GM06990 (cell line): ENCODE measurements around the gene CALB2.

Source experiments
- DNase-seq: peaks from one replicate; pipeline ENCODE4 v3.0.0-alpha.2; 2011; ENCODE audit not compliant: insufficient read length; ENCODE audit errors: extremely low read depth
- H3K27me3 ChIP-seq: replicated peaks from 2 replicates; pipeline ENCODE4 v1.6.0; 2011; ENCODE audit warnings: low read length; ENCODE audit not compliant: control insufficient read depth, insufficient read depth
- H3K36me3 ChIP-seq: 2 replicates; pipeline ENCODE4 v1.5.1; 2011; ENCODE audit warnings: low read length; ENCODE audit not compliant: control insufficient read depth, insufficient read depth
- H3K4me3 ChIP-seq: replicated peaks from 2 replicates; pipeline ENCODE4 v1.5.1; 2011; ENCODE audit warnings: low read depth, mild to moderate bottlenecking, control low read depth, low read length
- CTCF ChIP-seq: IDR thresholded peaks from 2 replicates; pipeline ENCODE4 v1.5.1; 2011; ENCODE audit warnings: low read length, control low read depth, mild to moderate bottlenecking, inconsistent platforms; ENCODE audit not compliant: insufficient read depth, poor library complexity, severe bottlenecking

The CALB2 gene

GRCh38 chr16:71348262-71349085 is 10.0 kb upstream of the CALB2 start:
- no peak for TF ChIP-seq CTCF
- DNase-seq = no peak
- H3K36me3 ChIP-seq = no peaks in the 10 kb centered on the region
- H3K4me3 ChIP-seq = no peak overlapping the region
- H3K27me3 ChIP-seq = no peaks in the 10 kb centered on the region; the same call in none of the 2 replicates

GRCh38 chr16:71350821-71351557 is 7.5 kb upstream of the CALB2 start:
- TF ChIP-seq CTCF = no peak
- DNase-seq = no peak
- H3K36me3 ChIP-seq = no peaks in the 10 kb centered on the region
- no peak overlapping the region for H3K4me3 ChIP-seq
- no peaks in the 10 kb centered on the region; the same call in none of the 2 replicates for H3K27me3 ChIP-seq

DNA sequence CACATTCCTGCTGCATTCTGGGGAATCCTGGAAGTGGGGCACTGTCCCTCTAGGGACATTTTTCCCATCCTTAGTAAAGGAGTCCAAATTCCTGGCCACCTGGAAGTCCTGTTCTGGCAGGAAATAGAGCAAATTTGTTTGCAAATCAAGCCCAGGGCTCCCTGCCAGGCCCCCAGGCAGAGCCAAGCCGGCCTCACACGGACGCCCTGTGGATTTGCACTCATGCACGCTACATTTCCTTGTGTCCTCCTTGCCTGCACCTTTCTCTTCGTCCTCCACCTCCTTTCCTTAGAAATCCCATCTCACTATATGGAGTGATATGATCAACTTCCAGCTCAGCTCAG is 7.0 kb upstream of the CALB2 start:
- no peak for DNase-seq
- Histone ChIP-seq H3K4me3 (no peak overlapping the region), H3K36me3 (no peaks in the 10 kb centered on the region), H3K27me3 (no peaks in the 10 kb centered on the region; the same call in none of the 2 replicates)
- TF ChIP-seq CTCF = no peak

DNA sequence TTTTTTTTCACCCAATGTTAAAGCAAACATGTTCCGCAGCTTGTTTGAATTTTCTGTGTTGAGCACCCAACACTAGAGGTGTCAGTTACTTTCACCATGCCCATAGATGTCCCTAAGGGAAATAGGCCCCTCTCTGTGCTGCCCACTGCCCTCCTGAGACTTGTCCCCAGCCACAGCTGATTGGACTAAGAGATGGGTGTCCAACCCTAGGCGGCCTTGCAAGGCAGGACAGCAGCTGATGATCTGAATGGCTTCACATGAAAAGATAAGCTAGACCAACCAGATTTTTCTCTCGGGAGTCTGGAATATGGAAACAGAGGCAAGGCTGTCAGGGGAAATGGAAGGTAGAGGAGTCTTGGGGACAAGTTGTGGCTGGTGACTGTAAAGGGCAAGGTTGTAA is 6.1 kb upstream of the CALB2 start:
- H3K4me3 ChIP-seq = no peak overlapping the region
- no peaks in the 10 kb centered on the region; the same call in none of the 2 replicates for H3K27me3 ChIP-seq
- DNase-seq = no peak
- H3K36me3 ChIP-seq = no peaks in the 10 kb centered on the region
- no peak for TF ChIP-seq CTCF

DNA sequence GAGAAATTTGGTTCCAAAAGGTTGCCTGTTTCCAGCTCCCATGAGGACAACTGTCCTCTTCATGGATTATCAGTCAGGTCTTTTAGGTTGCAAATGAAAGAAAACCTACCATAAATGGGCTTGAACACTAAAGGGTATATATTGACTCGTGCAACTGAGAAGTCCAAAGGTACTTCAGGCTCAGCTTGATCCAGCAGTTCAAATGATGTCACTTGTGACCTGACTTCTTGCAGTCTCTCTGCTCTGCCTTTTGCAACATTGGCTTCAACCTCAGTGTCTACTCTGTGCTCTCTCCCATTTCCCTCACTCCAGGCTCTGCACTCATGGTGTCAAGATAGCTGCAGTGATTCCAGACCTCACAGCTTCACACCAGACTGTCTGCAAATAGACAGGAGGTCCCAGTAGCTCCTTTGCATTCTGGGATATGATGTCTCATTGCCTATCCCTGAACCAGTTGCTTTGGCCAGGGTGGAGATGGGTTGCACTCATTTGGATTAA is 5.5 kb upstream of the CALB2 start:
- no peak for DNase-seq
- no peaks in the 10 kb centered on the region; the same call in none of the 2 replicates for H3K27me3 ChIP-seq
- TF ChIP-seq CTCF = no peak
- H3K36me3 ChIP-seq = no peaks in the 10 kb centered on the region
- H3K4me3 ChIP-seq = no peak overlapping the region
